ENCODE results near the gene BMERB1.

DNA sequence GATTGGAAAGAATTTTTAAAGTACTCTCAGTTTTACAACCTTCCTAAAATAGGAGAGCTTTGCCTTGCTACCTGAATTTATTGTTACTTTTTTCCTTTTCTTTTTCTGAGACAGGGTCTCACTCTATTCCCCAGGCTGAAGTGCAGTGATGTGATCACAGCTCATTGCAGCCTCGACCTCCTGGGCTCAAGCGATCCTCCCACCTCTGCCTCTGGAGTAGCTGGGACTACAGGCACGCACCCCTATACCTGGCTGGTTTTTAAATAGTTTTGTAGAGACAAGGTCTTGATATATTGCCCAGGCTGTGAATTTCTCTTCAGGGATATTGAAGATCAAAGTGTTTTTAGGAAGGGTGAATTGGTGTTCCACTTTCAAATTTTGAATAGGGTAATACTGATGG is 35.1 kb upstream of the BMERB1 start:
- no peak for TF ChIP-seq POLR2A (IDR thresholded peaks at IDR 0.05)
- TF ChIP-seq, protein P1, sequence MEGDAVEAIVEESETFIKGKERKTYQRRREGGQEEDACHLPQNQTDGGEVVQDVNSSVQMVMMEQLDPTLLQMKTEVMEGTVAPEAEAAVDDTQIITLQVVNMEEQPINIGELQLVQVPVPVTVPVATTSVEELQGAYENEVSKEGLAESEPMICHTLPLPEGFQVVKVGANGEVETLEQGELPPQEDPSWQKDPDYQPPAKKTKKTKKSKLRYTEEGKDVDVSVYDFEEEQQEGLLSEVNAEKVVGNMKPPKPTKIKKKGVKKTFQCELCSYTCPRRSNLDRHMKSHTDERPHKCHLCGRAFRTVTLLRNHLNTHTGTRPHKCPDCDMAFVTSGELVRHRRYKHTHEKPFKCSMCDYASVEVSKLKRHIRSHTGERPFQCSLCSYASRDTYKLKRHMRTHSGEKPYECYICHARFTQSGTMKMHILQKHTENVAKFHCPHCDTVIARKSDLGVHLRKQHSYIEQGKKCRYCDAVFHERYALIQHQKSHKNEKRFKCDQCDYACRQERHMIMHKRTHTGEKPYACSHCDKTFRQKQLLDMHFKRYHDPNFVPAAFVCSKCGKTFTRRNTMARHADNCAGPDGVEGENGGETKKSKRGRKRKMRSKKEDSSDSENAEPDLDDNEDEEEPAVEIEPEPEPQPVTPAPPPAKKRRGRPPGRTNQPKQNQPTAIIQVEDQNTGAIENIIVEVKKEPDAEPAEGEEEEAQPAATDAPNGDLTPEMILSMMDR (IDR thresholded peaks at IDR 0.05 in 8 of 11, conservative IDR thresholded peaks at IDR 0.05 in 3 of 11) = no peak
